WTC11 (cell line): ENCODE results near the gene REL.

Experiments
- ATF2 ChIP-seq: sonication (generic); formaldehyde crosslinking; IDR thresholded peaks from 2 replicates; pipeline ENCODE4 v1.8.1; 2022; ENCODE audit warnings: low read depth, missing genetic modification reagents, borderline replicate concordance
- CTCF ChIP-seq: fragments of 200-600 bp; IDR thresholded peaks from 2 replicates; pipeline ENCODE4 v1.8.0; 2022; ENCODE audit warnings: antibody characterized with exemption
- E2F4 ChIP-seq: sonication (generic); formaldehyde crosslinking; IDR thresholded peaks from 2 replicates; pipeline ENCODE4 v1.8.1; 2022; ENCODE audit warnings: low read depth, mild to moderate bottlenecking, moderate library complexity, missing genetic modification reagents, borderline replicate concordance
- E2F5 ChIP-seq: sonication (generic); formaldehyde crosslinking; IDR thresholded peaks from 2 replicates; pipeline ENCODE4 v1.8.1; 2022; ENCODE audit warnings: mild to moderate bottlenecking, moderate library complexity, missing genetic modification reagents
- ELF4 ChIP-seq: sonication (generic); formaldehyde crosslinking; IDR thresholded peaks from 2 replicates; pipeline ENCODE4 v1.8.1; 2022; ENCODE audit warnings: low read depth, mild to moderate bottlenecking, moderate library complexity, missing genetic modification reagents
- NR3C1 ChIP-seq: sonication (generic); formaldehyde crosslinking; conservative IDR thresholded peaks from 2 replicates; pipeline ENCODE4 v1.8.1; 2023; ENCODE audit warnings: low read depth, mild to moderate bottlenecking, missing genetic modification reagents
- STAT6 ChIP-seq: sonication (generic); formaldehyde crosslinking; conservative IDR thresholded peaks from 2 replicates; pipeline ENCODE4 v1.8.1; 2023; ENCODE audit warnings: mild to moderate bottlenecking, low read depth, missing genetic modification reagents, moderate library complexity

- no peak for TF ChIP-seq CTCF
- peak; percentile 62 for TF ChIP-seq E2F5 (CRISPR knock-in tag)
- TF ChIP-seq STAT6, result no peak
- TF ChIP-seq E2F4 (CRISPR knock-in tag), result no peak
- no peak for TF ChIP-seq ELF4 (CRISPR knock-in tag)
- no peak for TF ChIP-seq ATF2 (CRISPR knock-in tag)
- no peak for TF ChIP-seq NR3C1 (CRISPR knock-in tag)
These were observed at the start of gene REL for GRCh38 chr2:60881047-60881932.
